HepG2 (cell line): ENCODE measurements around the gene DPM2. TPM values are rescaled to one million over a fixed set of nuclear protein-coding genes. Genes with fewer than 3 reads are reported as not detected.

Experiments used
- CENPX ChIP-seq: sonication (generic); formaldehyde crosslinking; IDR thresholded peaks from 2 replicates; pipeline ENCODE4 v1.9.0; 2021; ENCODE audit warnings: mild to moderate bottlenecking, missing genetic modification reagents, moderate library complexity
- DNMT3B ChIP-seq: conservative IDR thresholded peaks from 2 replicates; pipeline ENCODE4 v1.6.1; 2016; ENCODE audit warnings: missing biosample characterization, control low read depth
- FOXK1 ChIP-seq: sonication (generic); formaldehyde crosslinking; IDR thresholded peaks from 2 replicates; pipeline ENCODE4 v1.4.0; 2020; ENCODE audit warnings: low read depth, missing genetic modification reagents, borderline replicate concordance
- GATAD1 ChIP-seq: IDR thresholded peaks from 2 replicates; pipeline ENCODE4 v1.6.1; 2016; ENCODE audit warnings: missing genetic modification reagents, missing compliant biosample characterization
- HMG20A ChIP-seq: IDR thresholded peaks from 2 replicates; pipeline ENCODE4 v1.6.1; 2016; ENCODE audit warnings: borderline replicate concordance
- HNF1B ChIP-seq: sonication (generic); formaldehyde crosslinking; IDR thresholded peaks from 2 replicates; pipeline ENCODE4 v1.5.1; 2020; ENCODE audit warnings: mild to moderate bottlenecking, moderate library complexity, missing genetic modification reagents
- JUNB ChIP-seq: sonication (generic); formaldehyde crosslinking; IDR thresholded peaks from 2 replicates; pipeline ENCODE4 v1.8.0; 2022; ENCODE audit warnings: missing genetic modification reagents, mild to moderate bottlenecking, borderline replicate concordance
- KAT7 ChIP-seq: IDR thresholded peaks from 2 replicates; pipeline ENCODE4 v1.6.1; 2018; ENCODE audit warnings: borderline replicate concordance, missing compliant biosample characterization
- MEF2D ChIP-seq: sonication (generic); formaldehyde crosslinking; IDR thresholded peaks from 2 replicates; pipeline ENCODE4 v1.5.1; 2020; ENCODE audit warnings: mild to moderate bottlenecking, missing genetic modification reagents
- MYNN ChIP-seq: sonication (generic); formaldehyde crosslinking; IDR thresholded peaks from 2 replicates; pipeline ENCODE4 v1.4.0; 2020; ENCODE audit warnings: mild to moderate bottlenecking, low read depth, missing genetic modification reagents
- PHB2 ChIP-seq: fragments of 450-650 bp; IDR thresholded peaks from 2 replicates; pipeline ENCODE4 v1.6.1; 2018; ENCODE audit not compliant: partially characterized antibody
- PLRG1 ChIP-seq: fragments of 450-650 bp; conservative IDR thresholded peaks from 2 replicates; pipeline ENCODE4 v1.6.1; 2016
- RFXAP ChIP-seq: sonication (generic); formaldehyde crosslinking; IDR thresholded peaks from 2 replicates; pipeline ENCODE4 v1.4.0; 2020; ENCODE audit warnings: missing genetic modification reagents, borderline replicate concordance
- RXRB ChIP-seq: IDR thresholded peaks from 2 replicates; pipeline ENCODE4 v1.6.1; 2016; ENCODE audit warnings: borderline replicate concordance, missing genetic modification reagents, missing compliant biosample characterization
- SIX4 ChIP-seq: sonication (generic); formaldehyde crosslinking; IDR thresholded peaks from 2 replicates; pipeline ENCODE4 v1.4.0; 2020; ENCODE audit warnings: missing genetic modification reagents
- ZNF205 ChIP-seq: IDR thresholded peaks from 2 replicates; pipeline ENCODE4 v1.6.1; 2018; ENCODE audit warnings: missing biosample characterization, missing genetic modification reagents
- ZNF3 ChIP-seq: IDR thresholded peaks from 2 replicates; pipeline ENCODE4 v1.7.0; 2017; ENCODE audit warnings: inconsistent platforms
- ZNF331 ChIP-seq: sonication (generic); formaldehyde crosslinking; IDR thresholded peaks from 2 replicates; pipeline ENCODE4 v1.4.0; 2020; ENCODE audit warnings: missing genetic modification reagents
- ZNF609 ChIP-seq: sonication (generic); formaldehyde crosslinking; IDR thresholded peaks from 2 replicates; pipeline ENCODE4 v1.4.0; 2020; ENCODE audit warnings: mild to moderate bottlenecking, missing genetic modification reagents, borderline replicate concordance
- ZNF777 ChIP-seq: sonication (generic); formaldehyde crosslinking; IDR thresholded peaks from 2 replicates; pipeline ENCODE4 v1.4.0; 2020; ENCODE audit warnings: missing genetic modification reagents
- polyA plus RNA-seq, 8 experiments: library from polyadenylated mRNA; depleted of rRNA in 3 of 8; stranded (reverse) in 7 of 8; unstranded in 1 of 8; fragments of >200 nt; fragmentation: Illumina TruSeq in 4 of 8; extraction: Trizol in 4 of 8; gene quantifications; 2 replicates each; pipeline versions ENCODE4 v1.2.1 to v1.2.3, GENCODE V29; 2011 to 2016; ENCODE audit warnings: low read depth in 4 of 8, missing spikeins in 1 of 8, mixed read lengths in 1 of 8; ENCODE audit not compliant: insufficient read depth in 1 of 8
- total RNA-seq, 5 experiments: library from RNA; depleted of rRNA; stranded (reverse); fragments of >200 nt; fragmentation: Illumina TruSeq; extraction: Trizol; gene quantifications; 2 replicates each; pipeline ENCODE4 v1.2.3, GENCODE V29; 2016; ENCODE audit warnings: low read depth in 1 of 5
- TF ChIP-seq, protein P1 (sequence below): sonication (generic); formaldehyde crosslinking; IDR thresholded peaks from 2 replicates; pipeline ENCODE4 v1.4.0; 2020; ENCODE audit warnings: missing genetic modification reagents

DPM2 gene
- total and polyA plus RNA-seq, 2 of the 13 experiments (the other 11 are each of a cell fraction or from before 2014, with no cell fraction given) = 24.8 to 35.3 TPM

- peak; percentile 84 for TF ChIP-seq ZNF609 (CRISPR knock-in tag)
- 0 out of 2 replicates have a peak, but pooled peaks have one; percentile 49 for TF ChIP-seq ZNF205 (CRISPR knock-in tag)
- no peak for TF ChIP-seq MYNN (CRISPR knock-in tag)
- 0 out of 2 replicates have a peak, but pooled peaks have one; percentile 11 for TF ChIP-seq DNMT3B
- TF ChIP-seq RFXAP (CRISPR knock-in tag) = peak; percentile 34; the same call in 1 of the 2 replicates
- TF ChIP-seq ZNF331 (CRISPR knock-in tag) = peak; percentile 77
- TF ChIP-seq CENPX (CRISPR knock-in tag) = no peak
- peak; percentile 74 for TF ChIP-seq HMG20A (CRISPR knock-in tag)
- peak; percentile 86 for TF ChIP-seq HNF1B (CRISPR knock-in tag)
- TF ChIP-seq, protein P1, sequence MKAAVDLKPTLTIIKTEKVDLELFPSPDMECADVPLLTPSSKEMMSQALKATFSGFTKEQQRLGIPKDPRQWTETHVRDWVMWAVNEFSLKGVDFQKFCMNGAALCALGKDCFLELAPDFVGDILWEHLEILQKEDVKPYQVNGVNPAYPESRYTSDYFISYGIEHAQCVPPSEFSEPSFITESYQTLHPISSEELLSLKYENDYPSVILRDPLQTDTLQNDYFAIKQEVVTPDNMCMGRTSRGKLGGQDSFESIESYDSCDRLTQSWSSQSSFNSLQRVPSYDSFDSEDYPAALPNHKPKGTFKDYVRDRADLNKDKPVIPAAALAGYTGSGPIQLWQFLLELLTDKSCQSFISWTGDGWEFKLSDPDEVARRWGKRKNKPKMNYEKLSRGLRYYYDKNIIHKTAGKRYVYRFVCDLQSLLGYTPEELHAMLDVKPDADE (CRISPR knock-in tag) = no peak
- TF ChIP-seq PLRG1 = no peak
- 0 out of 2 replicates have a peak, but pooled peaks have one; percentile 36 for TF ChIP-seq ZNF777 (CRISPR knock-in tag)
- TF ChIP-seq JUNB = no peak
- TF ChIP-seq SIX4 (CRISPR knock-in tag) = 0 out of 2 replicates have a peak, but pooled peaks have one; percentile 27
- no peak for TF ChIP-seq ZNF3
- 0 out of 2 replicates have a peak, but pooled peaks have one; percentile 32 for TF ChIP-seq KAT7
- TF ChIP-seq RXRB (CRISPR knock-in tag) = peak; percentile 95
- TF ChIP-seq FOXK1 (CRISPR knock-in tag) = peak; percentile 72; the same call in 1 of the 2 replicates
- TF ChIP-seq PHB2 = no peak
- peak; percentile 69; the same call in 1 of the 2 replicates for TF ChIP-seq GATAD1 (CRISPR knock-in tag)
- TF ChIP-seq MEF2D (CRISPR knock-in tag) = peak; percentile 73; the same call in 1 of the 2 replicates
Measured at GRCh38 chr9:127903557-127904475, 33.8 kb downstream of the DPM2 start (continued).
